Measurements from ENCODE around the gene AKT1S1.
A peak's percentile ranks its signal among the peaks of the same experiment; 100 is the strongest.

The AKT1S1 gene

DNA sequence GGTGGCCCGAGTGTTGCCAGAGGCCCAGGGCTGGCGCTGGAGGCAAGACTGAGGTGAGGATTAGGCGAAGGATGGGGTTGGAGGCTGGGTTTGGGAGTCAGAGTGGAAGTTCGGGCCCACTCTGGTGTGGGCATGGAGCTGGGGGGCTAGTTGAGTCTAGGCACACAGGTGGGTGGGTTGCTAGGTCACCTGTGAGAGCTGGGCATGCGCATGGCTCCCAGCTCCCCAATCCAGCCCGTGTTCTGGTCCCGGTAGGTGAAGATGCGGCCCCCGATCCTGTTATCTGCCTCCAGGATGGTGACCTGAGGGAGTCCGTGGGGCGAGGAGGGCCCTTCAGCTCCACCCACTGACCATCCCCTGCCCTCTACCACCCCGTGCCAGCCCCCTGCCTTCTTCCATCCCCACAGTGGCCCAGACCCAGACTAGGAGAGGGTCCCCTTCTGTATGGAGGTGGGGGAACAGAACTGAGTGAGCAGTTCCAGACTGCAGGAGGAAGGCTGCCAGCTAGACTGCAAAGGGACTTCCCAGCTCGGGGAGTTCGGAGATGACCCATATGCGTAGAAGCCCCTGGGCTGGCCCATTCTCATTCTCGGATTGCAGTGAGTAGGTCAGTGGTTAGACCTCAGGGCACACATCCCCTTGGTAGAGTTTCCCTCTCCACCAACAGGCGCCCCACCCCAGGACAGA is 17.9 kb upstream of the AKT1S1 start:
- DNase-seq (ENCODE audit: low spot score) = no peak
- CTCF ChIA-PET = interaction anchor here (0.6 to 1.1 kb wide), 2 partner anchors 45 to 241 kb away, joined by 3 to 4 read pairs; no protein-coding TSS in a partner anchor
- TF ChIP-seq CTCF (conservative IDR thresholded peaks at IDR 0.05; ENCODE audit: low read depth) = no peak
- no peak overlapping the region for H3K27ac ChIP-seq
- POLR2A ChIA-PET (ENCODE audit: low non-redundant PET) = no interaction called here

GRCh38 chr19:49894011-49894664 is 17.0 kb upstream of the AKT1S1 start:
- CTCF ChIA-PET = interaction anchor here (0.5 to 1.1 kb wide), 3 partner anchors 230 to 723 kb away, joined by 3 to 4 read pairs (median 3); no protein-coding TSS in a partner anchor
- no peak for TF ChIP-seq CTCF (conservative IDR thresholded peaks at IDR 0.05; ENCODE audit: low read depth)
- no peak overlapping the region for H3K27ac ChIP-seq
- POLR2A ChIA-PET (ENCODE audit: low non-redundant PET) = no interaction called here
- DNase-seq (ENCODE audit: low spot score) = no peak

- TF ChIP-seq CTCF (conservative IDR thresholded peaks at IDR 0.05; ENCODE audit: low read depth) = no peak
- POLR2A ChIA-PET (ENCODE audit: low non-redundant PET) = no interaction called here
- CTCF ChIA-PET = interaction anchor here (1.4 kb wide), 1 partner anchor 22 kb away, joined by 4 read pairs; no protein-coding TSS in a partner anchor
- DNase-seq (ENCODE audit: low spot score) = no peak
- no peak overlapping the region for H3K27ac ChIP-seq
These were observed 15.6 kb upstream of the AKT1S1 start for GRCh38 chr19:49892716-49893115.

- no peak for DNase-seq (ENCODE audit: low spot score)
- no peak for TF ChIP-seq CTCF (conservative IDR thresholded peaks at IDR 0.05; ENCODE audit: low read depth)
- ChIA-PET CTCF (interaction anchor here (1.4 kb wide), 1 partner anchor 23 kb away, joined by 4 read pairs; no protein-coding TSS in a partner anchor), POLR2A (ENCODE audit: low non-redundant PET) (no interaction called here)
- no peak overlapping the region; the same call in 1 of the 2 replicates for H3K27ac ChIP-seq
These were observed 14.2 kb upstream of the AKT1S1 start for GRCh38 chr19:49891393-49891792.

GRCh38 chr19:49890349-49891311 is 13.5 kb upstream of the AKT1S1 start:
- POLR2A ChIA-PET (ENCODE audit: low non-redundant PET) = interaction anchor here (0.6 kb wide), 1 partner anchor 11 kb away, joined by 3 read pairs; no protein-coding TSS in a partner anchor
- DNase-seq (ENCODE audit: low spot score) = peak; percentile 74
- H3K27ac ChIP-seq = peak overlapping the region; percentile 62
- TF ChIP-seq CTCF (conservative IDR thresholded peaks at IDR 0.05; ENCODE audit: low read depth) = peak; percentile 53; the same call in 1 of the 2 replicates
- CTCF ChIA-PET = interaction anchor here (0.5 to 1.3 kb wide), 5 partner anchors 9 to 1367 kb away, joined by 3 to 4 read pairs (median 3); no protein-coding TSS in a partner anchor

Data from RWPE1 (cell line).